Mesenchymal stem cell (in vitro differentiated cells and primary cell): ENCODE measurements around the gene HIVEP3.

Experiments
- DNase-seq: peaks from one replicate; pipeline ENCODE4 v3.0.0-alpha.2; 2013
- H2AFZ ChIP-seq: one replicate; pipeline ENCODE4 v1.6.1; 2013; ENCODE audit warnings: low read depth, mild to moderate bottlenecking, control low read depth, inconsistent platforms, low read length, moderate library complexity
- H2AK5ac ChIP-seq: 2 replicates; pipeline ENCODE4 v1.6.1; 2013; ENCODE audit warnings: low read length, moderate library complexity, mild to moderate bottlenecking, inconsistent platforms; ENCODE audit not compliant: severe bottlenecking
- H2BK120ac ChIP-seq: one replicate; pipeline ENCODE4 v1.6.1; 2013; ENCODE audit warnings: low read depth, mild to moderate bottlenecking, inconsistent platforms, low read length, moderate library complexity
- H2BK12ac ChIP-seq, 2 experiments: one replicate each; pipeline ENCODE4 v1.6.1; 2013; ENCODE audit warnings: inconsistent platforms in 2 of 2, low read length in 2 of 2, mild to moderate bottlenecking in 2 of 2, moderate library complexity in 2 of 2, control low read depth in 1 of 2
- H2BK15ac ChIP-seq: one replicate; pipeline ENCODE4 v1.6.1; 2013; ENCODE audit warnings: mild to moderate bottlenecking, low read depth, inconsistent platforms; ENCODE audit not compliant: poor library complexity, severe bottlenecking
- H2BK5ac ChIP-seq: 2 replicates; pipeline ENCODE4 v1.6.1; 2013; ENCODE audit warnings: low read depth, mild to moderate bottlenecking, low read length, control low read depth, inconsistent platforms; ENCODE audit not compliant: poor library complexity, severe bottlenecking
- H3K14ac ChIP-seq, 2 experiments: one replicate each; pipeline ENCODE4 v1.6.1; 2013; ENCODE audit warnings: inconsistent platforms in 2 of 2, low read length in 2 of 2, control low read depth in 1 of 2, mild to moderate bottlenecking in 1 of 2, moderate library complexity in 1 of 2
- H3K18ac ChIP-seq, 2 experiments: one replicate each; pipeline ENCODE4 v1.6.1; 2013; ENCODE audit warnings: inconsistent platforms in 2 of 2, low read length in 2 of 2, control low read depth in 1 of 2, low read depth in 1 of 2, mild to moderate bottlenecking in 1 of 2
- H3K23ac ChIP-seq, 2 experiments: one replicate each; pipeline ENCODE4 v1.6.1; 2013; ENCODE audit warnings: inconsistent platforms in 2 of 2, low read length in 2 of 2, mild to moderate bottlenecking in 2 of 2, moderate library complexity in 2 of 2, control low read depth in 1 of 2
- H3K27ac ChIP-seq: 2 replicates; pipeline ENCODE4 v1.5.1; 2013; ENCODE audit warnings: mild to moderate bottlenecking, moderate library complexity, low read length, control low read depth, inconsistent platforms; ENCODE audit not compliant: poor library complexity, severe bottlenecking
- H3K27me3 ChIP-seq, 2 experiments: 2 replicates each; pipeline versions ENCODE4 v1.6.1 to v1.7.0; 2013; ENCODE audit warnings: low read length in 2 of 2, mild to moderate bottlenecking in 2 of 2, moderate library complexity in 2 of 2, control low read depth in 1 of 2, inconsistent platforms in 1 of 2; ENCODE audit not compliant: control insufficient read depth in 1 of 2, insufficient read depth in 1 of 2
- H3K36me3 ChIP-seq, 2 experiments: 2 replicates each; pipeline versions ENCODE4 v1.6.1 to v1.7.0; 2013; ENCODE audit warnings: low read length in 2 of 2, control low read depth in 1 of 2, inconsistent platforms in 1 of 2, low read depth in 1 of 2, mild to moderate bottlenecking in 1 of 2; ENCODE audit not compliant: insufficient read depth in 2 of 2, control insufficient read depth in 1 of 2
- H3K4ac ChIP-seq, 2 experiments: one replicate each; pipeline ENCODE4 v1.6.1; 2013; ENCODE audit warnings: inconsistent platforms in 2 of 2, low read length in 2 of 2, mild to moderate bottlenecking in 2 of 2, moderate library complexity in 2 of 2, control low read depth in 1 of 2, low read depth in 1 of 2
- H3K4me1 ChIP-seq: 2 replicates; pipeline ENCODE4 v1.6.1; 2013; ENCODE audit warnings: low read depth, low read length, control low read depth; ENCODE audit not compliant: control insufficient read depth, insufficient read depth
- H3K4me2 ChIP-seq: 2 replicates; pipeline ENCODE4 v1.6.1; 2013; ENCODE audit warnings: low read length, mild to moderate bottlenecking, inconsistent platforms; ENCODE audit not compliant: poor library complexity, severe bottlenecking
- H3K4me3 ChIP-seq, 2 experiments: 2 replicates each; pipeline versions ENCODE4 v1.5.1 to v1.7.0; 2013; ENCODE audit warnings: low read length in 2 of 2, mild to moderate bottlenecking in 2 of 2, control low read depth in 1 of 2, low read depth in 1 of 2; ENCODE audit not compliant: insufficient read depth in 1 of 2
- H3K79me1 ChIP-seq: replicated peaks from 2 replicates; pipeline ENCODE4 v1.6.1; 2013; ENCODE audit warnings: mild to moderate bottlenecking, control low read depth, low read length, inconsistent platforms; ENCODE audit not compliant: poor library complexity, severe bottlenecking
- H3K9ac ChIP-seq: 2 replicates; pipeline ENCODE4 v1.7.0; 2013; ENCODE audit warnings: mild to moderate bottlenecking, low read length, moderate library complexity
- H3K9me3 ChIP-seq: 2 replicates; pipeline ENCODE4 v1.7.0; 2013; ENCODE audit warnings: mild to moderate bottlenecking, low read length; ENCODE audit not compliant: control insufficient read depth
- H4K8ac ChIP-seq: one replicate; pipeline ENCODE4 v1.6.1; 2013; ENCODE audit warnings: inconsistent platforms, mild to moderate bottlenecking, low read length, moderate library complexity
- H4K91ac ChIP-seq: one replicate; pipeline ENCODE4 v1.6.1; 2013; ENCODE audit warnings: mild to moderate bottlenecking, low read length, inconsistent platforms
- WGBS: methylation state at CpG from one replicate; pipeline ENCODE4 v1.1.7; 2013; ENCODE audit warnings: mixed read lengths; 5-methylcytosine and 5-hydroxymethylcytosine counted together

The HIVEP3 gene

DNA sequence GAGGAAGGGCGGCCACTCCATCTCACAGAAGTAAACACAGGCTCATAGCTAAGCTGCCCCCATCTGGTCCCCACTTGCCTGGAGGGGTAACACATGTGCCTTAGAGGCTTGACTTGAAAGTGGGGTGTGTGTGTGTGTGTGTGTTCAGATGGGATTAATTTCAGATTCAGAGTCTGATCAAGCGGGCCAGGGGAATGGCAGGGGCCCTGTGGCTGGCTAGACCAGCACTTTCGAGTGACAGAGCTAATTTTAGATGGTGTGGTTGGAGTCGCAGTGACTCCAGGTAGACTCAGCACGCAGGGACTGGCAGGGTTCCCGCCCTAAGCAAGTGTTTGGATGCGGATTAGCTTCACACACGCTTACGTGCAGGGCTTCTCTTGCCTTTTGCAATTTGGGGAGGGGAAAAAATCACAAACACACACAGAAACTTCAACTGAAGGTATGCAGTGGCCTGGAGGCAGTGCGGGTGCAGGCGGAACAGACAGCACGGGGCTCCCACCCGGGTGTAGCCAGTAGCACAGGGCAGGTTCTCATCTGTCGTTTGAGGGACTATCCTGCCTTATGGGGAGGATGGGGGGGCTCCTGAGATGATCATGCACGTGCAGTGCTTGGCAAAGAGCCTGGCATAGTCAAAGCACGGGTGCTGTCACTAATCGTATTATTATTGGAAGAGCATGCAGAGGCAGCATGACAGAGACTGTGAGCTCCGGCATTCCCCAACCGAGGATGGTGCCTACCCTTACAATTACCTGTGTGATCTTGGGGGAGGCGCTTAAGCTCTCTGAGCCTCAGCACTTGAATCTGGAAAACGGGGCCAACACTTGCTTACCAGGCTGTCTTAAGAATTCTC, 435.5 kb downstream of the HIVEP3 start:
- WGBS: 87% methylated on average over 21 of the region's 21 CpGs

DNA sequence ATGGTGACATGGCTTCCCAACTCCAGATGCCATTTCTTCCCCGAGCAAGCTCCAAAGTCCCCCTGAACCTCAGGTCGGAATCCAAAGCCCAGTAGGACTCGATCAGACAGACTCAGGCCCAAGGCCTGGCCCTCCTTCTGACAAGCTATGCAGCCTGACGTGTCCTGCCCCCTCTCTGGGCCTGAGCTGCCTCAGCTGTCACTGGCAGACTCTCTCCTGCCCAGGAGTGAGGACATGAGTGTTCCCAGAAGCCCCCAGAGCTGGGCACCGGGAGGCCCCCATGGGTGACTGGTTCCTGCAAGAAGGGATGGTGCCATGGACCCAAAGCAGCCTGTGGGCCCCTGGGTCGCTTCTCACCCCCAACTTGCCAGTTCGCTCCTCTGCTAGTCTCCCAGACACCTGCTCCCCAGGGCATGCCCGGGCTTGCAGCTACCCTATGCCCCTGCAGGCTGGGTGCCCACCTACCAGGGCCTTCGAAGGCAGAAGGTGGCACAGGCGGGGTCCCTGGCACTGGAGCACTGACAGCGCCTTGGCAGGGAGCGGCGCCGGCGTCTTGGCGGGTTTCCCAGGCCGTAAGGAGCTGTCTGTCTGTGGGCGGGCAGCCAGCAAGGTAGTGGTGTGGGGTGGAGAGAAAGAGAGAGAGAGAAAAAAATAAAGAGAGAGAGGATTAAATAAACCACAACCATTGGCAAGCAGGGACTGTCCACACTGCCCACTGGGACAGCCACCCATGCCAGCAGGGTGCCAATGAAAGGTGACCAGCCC, 436.5 kb downstream of the HIVEP3 start:
- H2AK5ac ChIP-seq: peak overlapping the region; percentile 92
- H3K79me1 ChIP-seq: no peaks in the 10 kb centered on the region
- H3K36me3 ChIP-seq: no peaks in the 10 kb centered on the region
- H3K4me1 ChIP-seq: peaks cover 60% of the 10 kb centered on the region
- no peak overlapping the region for H3K23ac ChIP-seq
- H4K8ac ChIP-seq: peak overlapping the region; percentile 68
- no peak overlapping the region for H3K4me3 ChIP-seq
- H3K18ac ChIP-seq: peak overlapping the region; percentile 67 to 77
- peak overlapping the region; percentile 10 to 77 for H3K4ac ChIP-seq
- H2BK12ac ChIP-seq: peak overlapping the region; percentile 40 to 95
- H4K91ac ChIP-seq: peak overlapping the region; percentile 79
- H3K27ac ChIP-seq: no peak overlapping the region
- no peak overlapping the region for H2AFZ ChIP-seq
- H3K4me2 ChIP-seq: no peak overlapping the region
- WGBS: 95% methylated on average over 17 of the region's 18 CpGs
- H3K9me3 ChIP-seq: no peaks in the 10 kb centered on the region
- peaks cover 0 to 39% of the 10 kb centered on the region in 2 experiments for H3K27me3 ChIP-seq
- no peak for DNase-seq
- H3K9ac ChIP-seq: no peak overlapping the region
- H2BK5ac ChIP-seq: peak overlapping the region; percentile 67
- H2BK120ac ChIP-seq: peak overlapping the region; percentile 54
- peak overlapping the region in 1 of 2 experiments; percentile 62 for H3K14ac ChIP-seq
- peak overlapping the region; percentile 39 for H2BK15ac ChIP-seq

More for the DNA sequence above, 435.5 kb downstream of the HIVEP3 start:
- Histone ChIP-seq H3K4me2 (no peak overlapping the region), H3K9me3 (no peaks in the 10 kb centered on the region), H2BK120ac (no peak overlapping the region), H3K4me1 (peaks cover 66% of the 10 kb centered on the region), H3K4ac (peak overlapping the region; percentile 28 to 60), H3K18ac (peak overlapping the region; percentile 9 to 77), H4K91ac (peak overlapping the region; percentile 34), H3K27ac (no peak overlapping the region), H2BK5ac (no peak overlapping the region), H2BK12ac (peak overlapping the region; percentile 12 to 89), H3K4me3 (no peak overlapping the region), H3K9ac (no peak overlapping the region), H2AK5ac (peak overlapping the region; percentile 69), H3K23ac (no peak overlapping the region), H4K8ac (peak overlapping the region; percentile 33), H3K27me3 (peaks cover 0 to 49% of the 10 kb centered on the region in 2 experiments), H3K14ac (no peak overlapping the region), H3K79me1 (no peaks in the 10 kb centered on the region), H3K36me3 (no peaks in the 10 kb centered on the region), H2AFZ (no peak overlapping the region), H2BK15ac (peak overlapping the region; percentile 52)
- no peak for DNase-seq

DNA sequence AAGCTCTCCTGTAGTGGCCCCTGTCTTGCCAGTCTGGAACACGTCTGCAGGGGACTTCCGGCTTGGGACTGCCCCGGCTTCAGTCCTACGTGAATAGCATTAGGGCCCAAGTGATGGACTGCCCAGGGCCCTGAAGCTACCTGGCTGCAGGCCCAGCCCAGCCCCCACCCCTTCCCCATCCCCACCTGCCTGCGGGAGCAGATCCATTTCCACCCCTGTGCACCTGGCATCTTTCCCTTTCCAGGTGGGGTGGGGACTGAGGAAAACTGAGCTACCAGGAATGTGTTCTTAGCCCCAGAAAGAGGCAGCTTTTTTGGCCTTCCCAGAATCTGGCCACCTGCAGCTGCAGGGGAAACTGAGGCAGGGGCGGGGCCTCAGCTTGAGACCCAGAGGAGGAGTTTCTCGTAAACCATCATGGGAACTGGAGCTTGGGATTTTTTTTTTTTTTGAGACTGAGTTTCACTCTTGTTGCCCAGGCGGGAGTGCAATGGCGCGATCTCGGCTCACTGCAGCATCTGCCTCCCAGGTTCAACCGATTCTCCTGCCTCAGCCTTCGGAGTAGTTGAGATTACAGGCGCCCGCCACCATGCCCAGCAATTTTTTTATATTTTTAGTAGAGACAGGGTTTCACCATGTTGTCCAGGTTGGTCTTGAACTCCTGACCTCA, 437.5 kb downstream of the HIVEP3 start:
- H2AK5ac ChIP-seq: no peak overlapping the region
- H3K4me1 ChIP-seq: peaks cover 62% of the 10 kb centered on the region
- H3K36me3 ChIP-seq: no peaks in the 10 kb centered on the region
- H3K79me1 ChIP-seq: no peaks in the 10 kb centered on the region
- no peak for DNase-seq
- no peak overlapping the region for H3K4ac ChIP-seq
- no peak overlapping the region for H2BK120ac ChIP-seq
- no peak overlapping the region for H3K4me3 ChIP-seq
- no peak overlapping the region for H3K18ac ChIP-seq
- no peak overlapping the region for H2BK15ac ChIP-seq
- no peak overlapping the region for H2BK5ac ChIP-seq
- H3K4me2 ChIP-seq: no peak overlapping the region
- H4K8ac ChIP-seq: no peak overlapping the region
- H4K91ac ChIP-seq: no peak overlapping the region
- H3K23ac ChIP-seq: no peak overlapping the region
- no peak overlapping the region for H2AFZ ChIP-seq
- H3K14ac ChIP-seq: no peak overlapping the region
- H3K9me3 ChIP-seq: no peaks in the 10 kb centered on the region
- H3K9ac ChIP-seq: no peak overlapping the region
- peaks cover 0 to 31% of the 10 kb centered on the region in 2 experiments for H3K27me3 ChIP-seq
- WGBS: 94% methylated on average over 13 of the region's 15 CpGs
- H3K27ac ChIP-seq: no peak overlapping the region
- no peak overlapping the region for H2BK12ac ChIP-seq
